Activated CD8-positive, alpha-beta memory T cell treated with anti-CD3 and anti-CD28 coated beads, Interleukin-2, amount 50 U/mL, for 1 hour (primary cell): ENCODE data around the gene NHP2.
"Not testable (repeated sequence)": the region's sequence is repeated elsewhere in the genome, so short reads cannot be mapped to it uniquely, and the experiment has no call there.

Experiments
- DNase-seq: peaks from one replicate; pipeline ENCODE4 v3.0.0-alpha.2; 2020; ENCODE audit errors: extremely low read depth

The NHP2 gene

DNA sequence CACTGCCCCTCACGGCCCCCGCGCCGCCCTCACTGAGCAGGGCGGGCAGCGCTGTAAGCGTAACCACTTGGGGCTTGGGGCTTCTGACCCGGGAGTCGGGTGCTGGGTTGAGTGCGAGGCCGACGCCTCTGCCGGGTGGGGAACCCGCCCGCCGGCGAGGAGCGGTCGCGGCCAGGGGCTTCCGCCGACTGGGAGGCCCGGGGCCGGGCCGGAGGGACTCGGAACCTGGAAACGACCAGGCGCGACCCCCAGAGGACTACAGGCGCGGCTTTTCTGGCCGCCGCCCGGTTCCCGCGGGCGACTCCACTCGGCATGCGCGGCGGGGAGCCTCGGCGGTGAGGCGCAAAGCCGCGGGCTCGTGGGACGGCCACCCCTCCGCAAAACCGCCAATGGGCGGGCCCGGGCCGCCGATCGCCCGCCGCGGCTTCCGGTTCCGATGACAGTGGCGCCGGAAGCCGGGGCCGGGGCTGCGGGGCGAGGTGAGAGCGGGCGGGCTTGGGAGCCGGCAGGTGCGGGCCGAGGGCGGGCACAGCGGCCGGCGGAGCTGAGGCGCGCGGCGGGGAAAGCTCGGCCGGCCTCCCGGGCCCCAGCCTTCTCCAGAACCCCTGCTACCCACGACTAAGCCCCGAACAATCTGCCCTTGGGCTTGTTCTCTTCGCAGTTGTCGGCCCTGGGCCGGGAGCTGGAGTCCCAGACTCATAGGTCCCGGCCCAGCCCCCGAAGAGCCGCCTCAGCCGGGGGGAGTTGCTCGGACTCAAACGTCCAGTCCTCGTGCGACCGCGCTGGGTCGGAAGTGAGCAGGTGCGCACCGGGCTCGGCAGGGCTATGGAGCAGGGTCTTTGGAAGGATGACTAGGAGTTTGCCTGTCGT is 22.9 kb downstream of the NHP2 start, which contains the start of gene RMND5B:
TSS of gene RMND5B (plus strand) at position 439 of the 870 bp plus-strand sequence. CDS start 7,106 bp downstream, outside the sequence.
- DNase-seq = peak; percentile 18

GRCh38 chr5:178130234-178130575 is 23.5 kb downstream of the NHP2 start:
- DNase-seq = not testable (repeated sequence)

GRCh38 chr5:178129296-178129695 is 24.4 kb downstream of the NHP2 start:
- DNase-seq = no peak

DNA sequence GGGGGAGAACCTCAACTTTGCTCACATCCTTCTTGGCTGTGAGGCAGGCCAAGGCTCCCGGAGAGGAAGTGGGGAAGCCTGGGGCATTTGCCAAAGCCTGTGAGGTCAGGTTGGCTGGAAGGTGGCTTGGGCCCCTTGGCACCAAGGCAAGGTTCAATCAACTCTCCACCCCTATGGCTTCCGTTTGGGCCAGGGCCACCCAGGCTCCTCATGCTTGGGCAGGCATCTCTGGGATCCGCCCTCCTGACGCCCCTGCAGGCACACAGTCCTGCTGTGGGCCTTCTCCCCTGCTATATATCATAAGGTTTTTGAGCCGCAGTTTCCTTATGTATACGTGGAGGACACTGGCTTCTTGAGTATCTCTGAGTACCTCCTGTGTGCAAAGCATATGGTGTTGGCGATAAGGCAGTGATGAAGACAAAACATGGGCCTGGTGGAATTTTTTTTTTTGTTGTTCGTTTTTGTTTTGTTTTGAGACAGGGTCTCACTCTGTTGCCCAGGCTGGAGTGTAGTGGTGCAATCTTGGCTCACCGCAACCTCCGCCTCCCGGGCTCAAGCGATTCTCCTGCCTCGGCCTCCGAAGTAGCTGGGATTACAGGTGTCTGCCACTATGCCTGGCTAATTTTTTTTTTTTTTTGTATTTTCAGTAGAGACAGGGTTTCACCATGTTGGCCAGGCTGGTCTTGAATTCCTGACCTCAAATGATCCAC is 26.2 kb downstream of the NHP2 start:
- DNase-seq = not testable (repeated sequence)

DNA sequence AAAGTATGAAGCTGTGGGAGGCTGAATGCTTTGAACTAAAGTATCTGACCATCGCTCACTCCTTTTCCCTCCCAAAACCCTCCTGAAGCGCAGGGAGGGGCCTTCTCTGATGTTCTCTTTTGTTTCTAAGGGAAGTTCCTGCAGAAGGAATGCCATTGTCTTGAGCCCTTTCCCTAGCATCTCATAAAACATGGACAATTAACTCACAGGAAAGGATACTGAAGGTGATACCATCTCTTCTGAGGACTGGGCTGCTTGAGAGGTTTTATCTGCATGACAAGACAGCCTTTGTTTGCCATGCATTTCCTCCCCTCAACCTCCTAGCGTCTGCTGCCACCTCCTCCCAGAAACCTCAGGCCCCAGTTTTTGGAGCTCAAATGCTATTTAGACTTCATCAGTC is 27.1 kb downstream of the NHP2 start:
- no peak for DNase-seq

DNA sequence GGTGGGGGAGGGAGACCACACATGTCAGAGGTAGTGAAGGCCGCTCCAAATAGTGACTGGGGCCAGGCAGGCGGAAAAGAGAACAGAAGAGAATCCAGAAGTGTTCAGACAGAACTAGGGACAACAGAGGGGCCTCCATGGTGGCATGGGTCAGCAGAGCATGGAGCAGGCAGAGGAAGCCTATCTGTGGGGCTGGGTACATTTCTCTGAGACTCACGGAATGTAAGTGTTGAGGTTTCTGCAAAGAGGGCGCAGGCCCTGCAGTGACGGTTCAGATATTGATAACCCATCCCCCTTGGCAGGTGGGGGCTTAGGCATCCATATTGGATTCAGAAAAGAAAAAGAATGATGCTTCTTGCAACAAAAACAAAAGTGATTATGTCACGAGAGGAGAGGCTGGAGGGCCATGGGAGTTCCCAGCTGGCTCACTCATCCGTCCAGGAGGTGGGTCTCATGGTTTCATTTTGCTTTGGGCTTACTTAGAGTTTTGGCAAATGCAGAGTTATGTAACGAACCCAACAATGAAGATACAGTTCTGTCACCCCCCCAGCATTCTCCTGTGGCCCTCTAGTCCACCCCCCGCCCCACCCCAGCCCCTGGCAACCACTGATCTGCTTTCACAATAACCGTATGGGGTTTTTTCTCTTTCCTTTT is 28.3 kb downstream of the NHP2 start:
- no peak for DNase-seq

- no peak for DNase-seq
Observed at GRCh38 chr5:178123966-178124925, 29.4 kb downstream of the NHP2 start.

GRCh38 chr5:178123094-178123965 is 30.4 kb downstream of the NHP2 start:
- no peak for DNase-seq

DNA sequence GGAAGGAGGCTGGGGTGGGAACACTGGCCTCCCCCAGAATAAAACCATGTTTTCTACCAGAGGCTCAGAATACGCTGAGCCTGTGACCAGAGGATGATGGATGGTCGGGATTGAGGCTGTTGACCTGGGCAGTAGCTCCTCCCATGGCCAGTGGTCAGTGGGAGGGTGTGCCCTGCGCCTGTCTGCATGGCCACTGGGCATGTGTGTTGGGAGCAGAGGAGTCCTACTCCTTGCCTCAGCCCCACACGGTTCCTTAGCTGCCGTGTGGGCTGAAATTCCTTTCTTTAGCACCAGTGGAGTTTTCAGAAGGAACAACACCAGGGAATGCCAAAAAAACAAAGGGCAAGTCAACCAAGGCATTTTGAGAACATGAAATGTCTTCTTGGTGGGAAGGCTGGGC is 31.3 kb downstream of the NHP2 start:
- DNase-seq = no peak

DNA sequence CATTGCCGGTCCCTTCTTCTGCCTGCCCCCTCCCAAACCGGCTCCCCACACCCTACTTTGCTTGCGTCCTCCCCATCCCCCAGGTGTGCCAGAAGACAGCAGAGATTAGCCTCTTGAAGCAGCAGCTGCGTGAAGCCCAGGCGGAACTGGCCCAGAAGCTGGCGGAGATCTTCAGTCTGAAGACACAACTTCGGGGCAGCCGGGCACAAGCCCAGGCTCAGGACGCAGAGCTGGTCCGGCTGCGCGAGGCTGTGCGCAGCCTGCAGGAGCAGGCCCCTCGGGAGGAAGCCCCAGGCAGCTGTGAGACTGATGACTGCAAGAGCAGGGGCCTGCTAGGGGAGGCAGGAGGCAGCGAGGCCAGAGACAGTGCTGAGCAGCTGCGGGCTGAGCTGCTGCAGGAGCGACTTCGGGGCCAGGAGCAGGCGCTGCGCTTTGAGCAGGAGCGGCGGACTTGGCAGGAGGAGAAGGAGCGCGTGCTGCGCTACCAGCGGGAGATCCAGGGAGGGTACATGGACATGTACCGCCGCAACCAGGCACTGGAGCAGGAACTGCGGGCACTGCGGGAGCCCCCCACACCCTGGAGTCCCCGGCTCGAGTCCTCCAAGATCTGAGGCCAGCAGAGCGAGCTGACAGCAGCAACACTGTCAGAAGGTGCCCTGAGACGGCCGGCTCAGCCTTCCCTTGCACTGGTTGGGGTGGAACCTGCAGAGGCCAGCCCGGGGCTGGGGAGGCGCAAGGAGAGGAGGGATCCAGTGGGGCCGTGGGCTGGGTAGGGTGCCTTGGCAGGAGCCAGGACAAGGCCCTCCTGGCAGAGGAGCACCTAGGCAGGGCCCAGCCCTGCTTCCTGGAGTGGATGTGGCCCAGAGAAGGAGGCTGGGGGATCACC is 32.1 kb downstream of the NHP2 start:
- DNase-seq = no peak

- peak; percentile 72 for DNase-seq
Observed at GRCh38 chr5:178120607-178121357, 32.9 kb downstream of the NHP2 start.

- no peak for DNase-seq
Observed at GRCh38 chr5:178119915-178120606, 33.6 kb downstream of the NHP2 start.

DNA sequence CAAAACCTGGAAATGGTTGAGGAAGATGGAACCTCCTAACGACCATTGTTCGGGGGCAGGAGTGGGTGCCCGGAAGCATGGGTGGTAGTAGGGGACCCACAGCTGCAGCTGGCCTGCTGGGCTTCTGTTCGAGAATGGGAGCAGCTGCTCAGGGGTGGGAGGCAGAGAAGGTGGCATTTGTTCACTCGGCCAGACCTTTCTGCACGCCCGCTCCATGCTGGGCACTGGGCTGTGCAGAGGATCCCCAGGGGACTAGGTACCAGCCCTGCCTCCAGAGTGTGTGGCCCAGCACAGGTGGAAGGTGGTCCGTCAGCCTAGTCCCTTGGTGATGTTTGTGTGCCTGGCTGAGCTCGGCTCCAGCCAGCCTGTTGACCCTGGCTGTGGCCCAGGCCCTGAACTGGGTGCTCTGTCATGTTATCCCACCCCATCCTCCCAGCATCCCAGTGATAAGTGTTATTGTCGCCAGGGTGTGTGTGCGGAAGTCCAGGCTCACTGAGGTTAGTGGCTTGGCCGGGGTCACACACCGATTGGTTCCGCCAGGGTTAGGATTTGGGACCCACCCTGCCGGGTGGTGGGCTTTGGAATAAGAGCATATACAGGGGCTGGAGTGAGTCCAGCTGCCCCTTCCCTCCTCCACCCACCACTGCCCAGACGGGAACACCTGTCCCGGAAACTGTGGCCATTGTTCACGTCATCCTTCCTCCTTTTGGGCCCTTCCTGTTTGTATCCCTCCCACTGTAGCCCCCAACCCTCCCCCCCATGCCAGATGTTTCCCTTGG is 35.6 kb downstream of the NHP2 start:
- DNase-seq = no peak

GRCh38 chr5:178116143-178116885 is 37.4 kb downstream of the NHP2 start:
- peak; percentile 72 for DNase-seq

- DNase-seq = no peak
Observed at GRCh38 chr5:178115814-178116142, 37.9 kb downstream of the NHP2 start.

DNA sequence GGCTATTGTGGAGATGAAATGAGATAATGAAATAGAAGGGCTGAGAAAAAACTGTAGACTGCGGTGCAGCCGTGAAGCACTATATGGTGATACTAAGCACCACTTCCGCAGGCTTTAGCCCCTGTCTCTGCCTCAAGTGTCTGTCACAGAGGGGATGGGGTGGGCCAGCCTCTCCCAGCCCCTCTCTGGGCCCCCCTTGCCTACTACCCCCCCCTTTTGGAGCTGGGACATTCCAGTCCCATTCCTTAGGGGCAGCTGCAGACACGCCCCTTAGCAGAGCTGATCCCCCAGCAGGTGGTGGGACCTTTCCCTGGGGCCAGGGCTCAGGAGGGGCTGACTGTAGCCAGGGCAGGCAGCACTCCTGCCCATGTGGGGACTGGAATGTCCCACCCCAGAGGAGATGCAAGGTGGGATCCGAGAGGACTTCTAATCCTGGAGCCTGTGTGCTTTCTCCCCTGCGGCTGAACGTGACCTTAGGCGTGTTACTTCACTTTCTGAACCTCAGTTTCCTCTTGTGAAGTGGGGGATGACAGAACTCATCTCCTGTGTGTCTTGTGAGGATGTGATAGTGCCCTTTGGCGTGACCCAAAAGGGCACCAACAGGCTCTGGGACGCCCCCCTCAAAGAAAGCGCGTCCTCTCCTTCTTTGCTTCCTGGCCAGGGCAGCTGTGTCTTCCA is 38.4 kb downstream of the NHP2 start:
- DNase-seq = no peak
